ENCODE results near the gene CPXM1.

- TF ChIP-seq PPARA (CRISPR knock-in tag; IDR thresholded peaks at IDR 0.05; ENCODE audit: borderline replicate concordance) (no peak), TOX (CRISPR knock-in tag; IDR thresholded peaks at IDR 0.05; ENCODE audit: borderline replicate concordance) (no peak), TSHZ2 (CRISPR knock-in tag; IDR thresholded peaks at IDR 0.05) (no peak), ARNTL (CRISPR knock-in tag; IDR thresholded peaks at IDR 0.05; ENCODE audit: borderline replicate concordance, low read depth) (no peak), CSDC2 (CRISPR knock-in tag; IDR thresholded peaks at IDR 0.05) (no peak)
These were observed 46.9 kb downstream of the CPXM1 start for GRCh38 chr20:2753461-2754040.

Data from SK-N-SH treated with all-trans-retinoic acid at 6 μM for 48 hours (cell line).